NCI-H1092 (cell line): Measurements from ENCODE around the gene INVS.
"Not testable (repeated sequence)": the region's sequence is repeated elsewhere in the genome, so short reads cannot be mapped to it uniquely, and the experiment has no call there.

Experiments
- DNase-seq: peaks from one replicate; lab custom pipeline; 2025; lab: John Stamatoyannopoulos, UW

The INVS gene

GRCh38 chr9:100338736-100339135 is 239.7 kb downstream of the INVS start:
- not testable (repeated sequence) for DNase-seq

- DNase-seq = no peak
Observed at GRCh38 chr9:100340224-100340623, 241.2 kb downstream of the INVS start.

GRCh38 chr9:100341889-100342288 is 242.8 kb downstream of the INVS start:
- DNase-seq = no peak

- DNase-seq = no peak
Observed at GRCh38 chr9:100346836-100347235, 247.8 kb downstream of the INVS start.

GRCh38 chr9:100350188-100350587 is 251.1 kb downstream of the INVS start:
- DNase-seq = no peak
